Right ventricle myocardium inferior (tissue), 1 donor: ENCODE results near the gene RER1. TPM values are rescaled to one million over a fixed set of nuclear protein-coding genes. Genes with fewer than 3 reads are reported as not detected.

Experiments used
- ATAC-seq: fragments of 200-7000 bp; cut with Tn5 transposase; one replicate; pipeline ENCODE4 v1.9.1; 2020; ENCODE audit warnings: mild to moderate bottlenecking, moderate library complexity
- DNase-seq: peaks from one replicate; pipeline ENCODE4 v3.0.0; 2021; ENCODE audit errors: missing footprints
- intact Hi-C: fragments of 100-400 bp; cut with DNase I; formaldehyde crosslinking; loops from one replicate; pipeline ENCODE4 v1.11.0; 2022
- total RNA-seq: library from RNA; stranded (reverse); fragmentation: NEBNext Ultra II Directional; extraction: Animal tissue kit (Norgen Biotek cat#: 25700); gene quantifications from one replicate; pipeline ENCODE4 v1.2.1, GENCODE V29; 2021
- donor health status: DM: no; HTN: yes; CAD: no; lungs with severe emphysema.

RER1 gene
- total RNA-seq, 1 donor from 2014 or later = 85.8 TPM

DNA sequence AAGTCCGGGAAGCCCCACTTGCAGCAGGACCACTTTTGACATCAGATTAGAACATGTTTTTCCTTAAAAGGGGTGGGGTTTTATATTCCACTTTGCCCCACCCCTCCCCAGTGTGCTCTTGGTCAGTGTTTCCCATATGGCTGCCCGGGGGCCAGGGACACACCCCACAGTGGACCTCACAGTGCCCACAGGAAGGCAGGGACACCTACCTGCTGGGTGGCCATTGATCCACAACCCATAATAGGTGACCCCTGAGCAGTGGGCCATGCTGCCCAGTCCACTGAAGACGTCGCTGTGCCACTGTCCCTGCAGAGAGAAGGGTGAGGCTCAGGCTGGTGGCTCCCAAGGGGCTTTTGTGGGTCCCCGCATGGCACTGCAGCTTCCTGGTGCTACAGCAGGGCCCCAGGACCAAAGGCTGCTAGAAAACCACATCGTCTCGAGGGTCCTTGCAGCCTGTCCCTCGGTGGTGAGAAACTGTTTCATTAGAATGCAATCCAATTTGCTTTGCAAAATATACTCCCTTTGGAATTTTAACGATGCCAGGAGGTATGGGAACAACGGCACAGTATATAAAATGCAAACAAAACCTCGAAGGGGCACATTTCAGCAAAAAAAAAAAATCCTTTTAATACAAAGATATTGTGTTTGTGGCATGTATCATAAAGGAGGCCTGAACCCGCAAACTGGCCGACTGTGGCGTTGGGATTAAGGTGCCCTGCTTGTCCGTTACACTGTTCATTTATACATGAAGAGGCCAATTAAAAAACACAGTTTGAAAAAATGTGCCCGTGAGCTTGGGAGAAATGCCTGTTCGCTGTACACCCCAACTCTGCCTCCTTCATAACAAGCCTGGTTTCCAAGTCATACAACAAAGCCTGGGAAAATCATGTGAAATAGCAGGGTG, 17.1 kb upstream of the RER1 start:
- ATAC-seq (no peak), DNase-seq (peak; percentile 16)
- intact Hi-C loops = loop anchor here (5.0 kb wide), 1 partner anchor 47 kb away; no protein-coding TSS in a partner anchor

DNA sequence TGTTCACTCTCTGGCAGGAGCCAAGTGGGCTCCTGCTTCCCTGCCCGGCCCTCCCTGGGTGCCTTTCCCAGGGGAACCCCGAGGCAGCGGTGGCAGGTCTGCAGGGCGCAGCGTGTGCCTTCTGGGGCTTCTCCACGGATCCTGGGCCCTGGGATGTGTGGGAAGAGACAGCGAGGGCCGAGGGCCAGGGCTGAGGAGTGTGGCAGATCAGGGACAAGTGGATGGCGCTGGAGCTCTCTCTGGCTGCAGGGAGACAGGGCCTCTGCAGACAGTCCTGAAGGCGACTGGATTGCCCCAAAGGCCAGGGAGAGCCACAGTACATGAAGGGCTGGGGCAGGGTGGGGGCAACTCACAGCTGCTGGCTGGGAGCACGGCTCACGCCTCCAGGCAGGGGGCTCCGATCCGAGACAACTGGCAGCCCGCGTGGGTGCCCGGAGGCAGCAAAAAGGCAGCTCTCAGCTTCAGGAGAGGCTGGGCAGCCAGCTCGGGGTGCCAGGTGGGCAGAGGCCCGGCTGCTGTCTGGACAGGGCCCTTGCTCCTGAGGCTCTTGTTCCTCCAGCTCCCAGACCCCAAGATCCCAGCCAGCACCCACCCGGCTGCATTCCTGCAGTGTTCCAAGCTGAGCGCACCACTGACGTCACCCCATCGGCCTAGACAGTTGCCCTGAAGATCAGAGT, 16.3 kb upstream of the RER1 start:
- intact Hi-C loops = loop anchor here (5.0 kb wide), 1 partner anchor 48 kb away; no protein-coding TSS in a partner anchor
- no peak for ATAC-seq
- DNase-seq = peak; percentile 48

DNA sequence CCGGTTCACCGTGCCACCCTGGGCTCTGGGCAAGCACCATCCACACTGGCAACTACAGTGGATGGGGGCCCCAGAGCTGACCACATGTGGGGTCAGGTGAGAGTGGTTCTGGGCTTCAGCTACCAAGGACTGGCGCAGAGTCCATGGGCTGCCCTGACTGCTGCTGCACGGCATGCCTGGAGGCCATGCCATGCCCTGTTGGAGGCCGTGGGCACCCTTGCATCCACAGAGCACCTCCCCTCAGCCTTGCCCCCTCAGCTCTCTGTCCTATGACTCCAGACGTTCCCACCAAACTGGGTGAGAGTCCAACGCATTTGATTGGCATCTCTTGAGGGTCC, 15.7 kb upstream of the RER1 start:
- intact Hi-C loops = loop anchor here (5.0 kb wide), 1 partner anchor 49 kb away; no protein-coding TSS in a partner anchor
- DNase-seq (peak; percentile 35), ATAC-seq (no peak)

DNA sequence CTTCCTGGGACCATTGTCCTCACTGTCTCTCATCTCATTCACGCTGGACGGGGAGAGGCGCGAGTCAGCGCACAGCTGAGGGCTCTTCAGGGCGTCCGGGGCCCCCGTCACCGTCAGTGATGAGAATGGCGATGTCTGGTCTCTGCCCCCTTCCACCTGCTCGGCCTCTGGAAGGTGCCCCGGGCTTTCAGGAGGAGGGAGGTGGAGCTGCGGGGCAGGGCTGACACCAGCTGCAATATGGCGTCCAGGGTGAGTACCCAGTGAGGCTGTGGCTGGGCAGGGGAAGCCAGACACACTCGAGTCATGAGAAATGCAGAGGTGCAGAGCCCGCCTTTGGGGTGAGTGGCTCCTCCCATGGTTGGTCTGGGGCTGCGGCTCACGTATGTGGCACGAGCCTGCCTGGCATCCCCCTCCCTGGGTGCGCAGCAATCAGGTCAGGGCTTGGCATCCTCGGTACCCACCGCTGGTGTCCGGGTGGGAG, 15.3 kb upstream of the RER1 start:
- DNase-seq (peak; percentile 55), ATAC-seq (no peak)
- intact Hi-C loops = loop anchor here (5.0 kb wide), 1 partner anchor 49 kb away; no protein-coding TSS in a partner anchor

DNA sequence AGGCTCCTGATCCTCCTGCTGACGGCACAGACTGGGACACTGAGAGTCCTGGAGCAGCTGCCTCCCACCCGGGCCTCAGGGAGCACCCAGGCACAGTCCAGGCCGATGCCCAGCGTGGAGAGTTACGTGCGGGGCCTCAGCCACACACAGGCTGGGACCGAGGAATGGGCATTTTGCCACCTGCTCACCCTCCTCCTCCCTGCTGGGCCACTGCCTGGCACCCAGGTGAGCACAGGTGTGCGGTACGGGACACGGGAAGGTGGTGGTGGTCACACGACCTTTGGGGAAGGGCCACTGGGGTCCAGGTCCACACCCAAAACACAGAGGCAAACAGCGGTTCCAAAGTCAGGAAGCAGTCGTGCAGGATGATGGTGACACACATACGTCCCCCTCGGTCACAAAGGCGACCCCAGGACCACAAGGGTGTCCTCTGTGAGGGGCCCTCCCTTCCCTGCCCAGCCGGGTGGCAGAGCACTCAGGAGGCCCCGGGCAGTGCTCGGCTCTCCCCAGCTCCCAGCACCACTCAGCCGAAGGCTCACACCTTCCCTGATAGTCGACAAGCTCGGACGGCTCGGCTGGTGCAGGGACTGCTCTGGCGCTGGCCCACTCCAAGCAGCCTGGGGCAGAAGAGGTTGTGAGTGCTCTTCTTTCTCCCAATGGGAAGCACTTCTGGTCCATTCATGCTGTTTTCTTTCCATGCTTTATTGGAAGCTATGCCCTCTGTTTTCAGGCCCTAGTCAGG, 14.5 kb upstream of the RER1 start:
- no peak for ATAC-seq
- DNase-seq = peak; percentile 30
- intact Hi-C loops = loop anchor here (5.0 kb wide), 1 partner anchor 50 kb away; no protein-coding TSS in a partner anchor

DNA sequence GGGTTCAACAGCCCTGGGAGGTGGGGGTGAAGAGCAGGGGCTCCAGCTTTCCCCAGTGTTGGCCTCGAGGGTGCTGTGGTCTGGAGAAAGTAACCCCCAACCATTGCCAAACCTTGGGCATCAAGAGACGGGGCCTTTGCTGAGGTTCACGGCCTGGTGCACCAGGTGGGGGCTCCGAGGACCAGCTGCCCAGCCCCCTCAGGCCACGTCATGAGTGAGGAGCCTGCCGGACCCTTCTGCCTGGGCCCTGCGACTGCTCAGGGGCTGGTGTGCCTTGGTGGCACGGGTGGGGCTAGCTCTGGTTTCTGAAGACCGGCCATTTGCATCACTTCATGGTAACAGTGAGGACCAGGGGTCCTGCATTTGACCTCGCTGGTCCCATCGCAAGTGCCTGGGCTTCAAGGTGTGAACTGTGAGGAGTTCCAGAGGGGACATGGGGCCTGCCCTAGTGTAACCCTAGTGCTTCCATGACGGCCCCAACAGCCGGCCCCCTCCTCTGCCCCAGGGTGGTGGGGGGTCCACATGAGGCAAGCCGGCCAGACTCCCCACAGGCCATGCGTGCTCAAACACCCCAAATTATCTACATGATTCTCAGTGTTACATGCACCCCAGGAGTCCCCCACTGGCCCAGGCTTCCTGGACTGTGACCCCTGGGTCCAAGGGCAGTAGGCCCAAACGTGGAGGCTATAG, 13.7 kb upstream of the RER1 start:
- DNase-seq = peak; percentile 48
- intact Hi-C loops = loop anchor here (5.0 kb wide), 1 partner anchor 51 kb away; no protein-coding TSS in a partner anchor

DNA sequence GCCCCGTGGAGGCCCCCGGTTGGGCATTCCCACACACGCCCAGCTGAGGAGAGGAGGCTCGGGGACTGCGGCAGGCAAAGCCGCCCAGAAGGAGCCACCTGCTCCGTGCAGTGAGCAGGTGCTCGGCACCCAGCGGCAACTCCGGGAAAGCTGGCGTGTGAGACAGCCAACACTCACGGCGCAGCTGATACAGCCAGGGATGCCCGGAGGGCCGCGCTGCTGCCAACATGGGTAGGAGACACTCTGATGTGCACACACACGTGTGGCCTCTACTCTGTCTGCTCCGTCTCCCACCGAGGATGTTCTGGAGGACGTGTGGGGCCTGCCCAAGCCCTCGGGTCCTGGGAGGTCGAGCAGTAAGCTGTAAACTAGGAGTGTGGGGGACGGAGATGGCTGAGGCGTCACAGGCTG, 13.2 kb upstream of the RER1 start:
- ATAC-seq (no peak), DNase-seq (peak; percentile 25)
- intact Hi-C loops = loop anchor here (5.0 kb wide), 1 partner anchor 51 kb away; no protein-coding TSS in a partner anchor

More for the DNA sequence above, 13.7 kb upstream of the RER1 start:
- ATAC-seq = no peak

DNA sequence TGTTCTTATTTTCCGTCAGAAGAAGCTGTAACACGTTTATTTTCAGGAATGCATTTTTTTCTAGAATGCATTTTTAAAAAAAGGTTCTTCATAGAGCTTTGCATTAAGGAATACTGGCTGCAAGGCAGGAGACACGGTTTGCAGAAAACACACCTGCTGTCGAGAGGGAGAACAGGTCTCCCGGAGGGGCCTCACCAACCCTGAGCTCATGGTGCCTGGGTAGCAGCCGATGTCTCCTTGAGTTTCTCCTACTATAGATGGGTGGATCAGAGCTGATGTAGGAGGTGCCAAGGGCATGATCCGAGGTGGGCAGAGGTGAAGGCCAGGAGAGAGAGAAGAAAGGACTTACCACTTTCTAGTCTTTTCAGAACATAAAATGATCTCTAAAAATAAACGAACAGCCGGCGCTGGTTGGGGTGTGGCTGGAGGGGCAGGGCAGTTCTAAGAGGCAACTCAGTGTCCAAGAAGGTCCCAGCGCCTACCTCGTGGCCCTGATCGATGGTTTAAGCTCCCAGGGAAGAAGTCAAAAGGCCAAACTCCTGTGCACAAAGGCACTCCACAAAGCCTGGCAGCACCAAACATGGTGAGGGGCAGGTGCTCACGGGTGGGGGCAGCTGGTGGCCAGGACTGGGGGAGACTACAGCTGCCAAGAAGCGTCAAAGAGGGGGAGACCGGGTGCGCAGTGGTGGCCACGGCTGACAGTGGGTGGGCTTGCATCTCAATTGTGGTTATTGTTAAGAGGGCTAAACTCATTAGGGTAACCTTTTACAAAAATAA, 12.5 kb upstream of the RER1 start:
- ATAC-seq = no peak
- DNase-seq = peak; percentile 59
- intact Hi-C loops = loop anchor here (5.0 kb wide), 1 partner anchor 52 kb away; no protein-coding TSS in a partner anchor

DNA sequence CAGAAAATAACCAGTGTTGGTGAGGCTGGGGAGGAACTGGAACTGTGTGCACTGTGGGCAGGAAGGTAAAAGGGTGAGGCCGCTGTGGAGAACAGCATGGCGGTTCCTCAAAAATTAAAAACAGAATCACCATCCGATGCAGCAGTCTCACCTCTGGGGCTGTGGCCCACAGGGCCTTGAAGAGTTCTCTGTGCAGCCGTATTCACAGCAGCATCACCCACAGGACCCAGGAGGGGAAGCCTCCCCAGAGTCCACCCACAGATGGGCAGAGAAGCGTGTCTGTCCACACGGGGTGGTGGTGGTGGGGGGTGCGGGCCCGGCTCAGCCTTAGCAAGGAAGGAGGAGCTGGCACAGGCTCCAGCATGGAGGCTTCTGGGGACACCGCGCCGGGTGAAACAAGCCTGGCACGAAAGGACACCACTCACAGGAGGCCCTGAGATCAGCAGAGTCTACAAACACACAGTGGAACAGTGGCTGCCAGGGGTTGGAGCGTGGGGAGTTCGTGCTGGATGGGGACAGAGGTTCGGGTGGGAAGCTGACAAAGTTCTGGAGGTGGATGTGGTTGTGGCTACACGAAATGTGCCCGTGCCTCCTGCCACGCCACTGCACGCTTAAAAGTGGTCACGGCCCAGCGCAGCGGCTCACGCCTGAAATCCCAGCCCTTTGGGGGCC, 11.8 kb upstream of the RER1 start:
- DNase-seq (peak; percentile 34), ATAC-seq (no peak)
- intact Hi-C loops = loop anchor here (5.0 kb wide), 2 partner anchors 53 to 63 kb away; no protein-coding TSS in a partner anchor

DNA sequence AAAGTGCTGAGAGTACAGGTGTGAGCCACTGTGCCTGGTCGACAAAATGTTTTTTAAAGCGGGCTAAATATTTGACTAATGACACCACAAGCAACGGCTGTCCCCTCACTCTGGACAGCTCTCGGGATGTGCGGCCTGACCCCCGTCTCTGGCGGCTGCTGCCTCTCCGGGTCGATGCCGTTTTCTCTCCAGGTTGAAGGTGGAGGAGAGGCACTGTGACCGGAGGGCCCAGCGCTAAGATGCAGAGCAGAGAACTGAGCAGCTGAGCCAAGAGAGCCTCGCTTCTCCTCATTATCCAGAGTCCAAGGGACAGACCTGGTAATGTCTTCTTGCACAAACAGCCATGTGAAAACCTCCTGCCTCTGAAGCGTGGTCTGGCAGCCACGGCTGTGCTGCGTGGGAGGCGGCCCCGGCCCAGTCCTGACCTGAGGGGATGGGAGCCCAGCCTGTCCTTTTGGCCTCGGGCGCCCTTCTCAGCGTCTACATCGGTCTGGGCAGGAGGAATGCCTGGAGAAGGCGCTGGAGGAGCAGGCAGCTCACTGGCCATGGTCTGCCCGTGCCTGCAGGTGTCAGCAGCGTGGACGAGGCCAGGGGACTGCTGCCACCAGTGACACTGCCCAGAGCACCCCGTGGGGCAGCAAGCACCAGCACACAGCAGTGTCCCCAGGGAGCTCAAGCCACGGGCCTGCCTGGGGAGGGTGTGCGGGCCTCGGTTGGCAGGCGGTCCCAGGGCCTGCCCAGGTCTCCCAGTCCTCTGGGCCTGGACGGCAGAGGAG, 10.6 kb upstream of the RER1 start:
- intact Hi-C loops = loop anchor here (1.0 to 5.0 kb wide), 3 partner anchors 64 to 186 kb away; no protein-coding TSS in a partner anchor
- peak; percentile 75 for DNase-seq
- peak; percentile 3 for ATAC-seq

DNA sequence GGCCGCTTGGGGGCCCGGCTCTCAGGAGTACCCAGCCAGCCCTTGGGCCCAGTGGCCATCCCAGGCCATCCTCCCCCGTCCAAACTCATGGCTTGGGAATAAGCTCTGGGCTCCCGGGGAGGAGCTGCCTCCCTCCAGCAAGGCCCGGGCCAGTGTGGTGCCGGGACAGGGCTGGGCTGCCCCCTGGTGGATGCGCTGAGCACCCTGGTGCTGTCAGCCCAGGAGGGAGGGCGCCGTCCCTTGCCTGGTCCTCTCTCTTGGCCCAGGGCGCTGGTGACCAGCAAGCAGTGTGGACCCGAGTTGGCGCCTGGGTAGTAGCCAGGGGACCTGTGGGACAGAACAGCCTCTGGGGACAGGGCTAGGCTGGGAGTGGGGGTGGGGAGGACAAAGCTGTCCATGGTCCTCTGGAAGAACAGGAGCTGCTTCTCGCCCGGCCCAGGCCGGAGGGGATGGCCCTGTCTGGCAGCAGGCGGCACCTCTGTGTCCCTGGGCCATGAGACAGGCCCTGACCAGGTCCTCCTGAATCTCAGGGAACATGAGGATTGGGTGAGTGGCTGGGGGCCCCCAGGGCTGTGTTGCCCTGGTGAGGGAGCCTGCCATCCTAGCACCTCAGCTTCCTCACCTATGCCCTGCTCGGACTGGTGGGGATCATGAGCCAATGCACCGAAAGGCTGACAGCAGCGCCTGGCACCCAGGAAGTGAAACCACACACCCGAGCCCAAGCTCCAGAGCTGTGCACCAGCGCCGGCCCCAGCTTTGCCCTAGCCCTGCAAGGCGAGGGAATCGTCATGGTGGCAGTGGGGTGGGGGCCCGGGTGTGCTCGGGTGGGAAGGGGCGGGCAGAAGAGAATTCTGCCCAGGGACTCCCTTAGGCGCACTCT, 9.7 kb upstream of the RER1 start:
- intact Hi-C loops = loop anchor here (1.0 to 5.0 kb wide), 3 partner anchors 65 to 187 kb away; no protein-coding TSS in a partner anchor
- ATAC-seq (peak; percentile 96), DNase-seq (peak; percentile 92)

DNA sequence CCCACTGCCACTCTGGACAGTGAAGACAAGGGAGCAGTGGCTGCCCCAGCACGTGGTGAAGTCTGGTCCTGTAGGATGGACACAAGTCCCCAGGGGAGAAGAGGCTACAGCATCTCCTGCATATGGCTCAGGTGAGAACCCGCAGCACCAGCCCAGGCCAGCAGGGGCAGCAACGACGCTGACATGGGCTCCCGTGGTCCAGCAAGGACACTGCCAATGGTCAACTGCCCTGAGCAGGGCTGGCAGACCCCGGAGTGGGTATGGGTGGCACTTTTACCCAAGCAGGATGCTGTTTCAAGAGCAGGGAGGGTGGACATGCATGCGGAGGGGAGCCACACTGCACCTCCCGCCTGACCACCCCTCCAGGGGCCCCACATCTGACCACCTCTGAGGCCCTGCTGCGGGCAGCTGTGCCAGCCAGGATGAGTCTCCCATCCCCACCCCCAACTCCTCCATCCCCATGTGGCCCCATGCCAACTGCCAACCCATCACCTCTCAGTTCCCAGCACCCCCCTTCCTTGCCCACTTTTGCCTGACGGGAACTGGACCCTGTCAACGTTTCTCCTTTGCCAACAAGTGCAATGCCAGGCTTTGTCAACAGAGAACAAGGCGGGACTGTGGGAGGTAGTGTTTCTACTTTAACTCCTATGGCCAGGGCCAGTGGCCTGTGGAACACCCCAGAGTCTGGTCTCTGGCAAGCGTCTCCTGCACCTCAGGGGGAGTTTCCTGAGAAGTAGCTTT, 8.8 kb upstream of the RER1 start:
- intact Hi-C loops = loop anchor here (5.0 kb wide), 1 partner anchor 65 kb away; no protein-coding TSS in a partner anchor

DNA sequence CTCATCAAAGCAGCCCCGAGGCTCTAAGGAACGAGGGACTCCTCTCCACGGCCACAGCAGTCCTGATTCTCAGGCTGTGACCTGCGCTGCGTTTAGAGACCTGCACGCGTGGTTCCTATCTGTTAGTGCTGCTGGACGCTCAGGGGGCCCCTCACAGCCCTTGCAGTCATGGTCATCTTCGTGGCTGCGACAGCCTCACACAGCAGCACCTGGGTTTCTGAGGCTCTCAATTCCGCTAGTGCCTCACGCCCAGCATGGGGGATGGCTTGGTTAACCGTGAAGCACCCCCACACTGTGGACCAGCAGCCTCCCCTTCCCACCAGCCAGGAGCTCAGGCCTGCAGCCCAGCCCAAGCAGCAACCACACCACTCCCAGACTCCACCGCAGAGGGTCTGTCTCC, 8.1 kb upstream of the RER1 start:
- peak; percentile 61 for DNase-seq
- no peak for ATAC-seq
- intact Hi-C loops = loop anchor here (5.0 kb wide), 1 partner anchor 66 kb away; no protein-coding TSS in a partner anchor

More for the DNA sequence above, 8.8 kb upstream of the RER1 start:
- DNase-seq = peak; percentile 72
- ATAC-seq = peak; percentile 29
